Liver (tissue), 9 donors: ENCODE results near the gene INPP4A. TPM values are rescaled to one million over a fixed set of nuclear protein-coding genes. Genes with fewer than 3 reads are reported as not detected.

Experiments used
- DNase-seq: peaks from one replicate; pipeline ENCODE4 v3.0.0-alpha.2; 2017; ENCODE audit warnings: low spot score
- H3K27ac ChIP-seq, 2 donors: one replicate each; pipeline ENCODE4 v1.7.0; 2013; ENCODE audit warnings: inconsistent platforms in 2 of 2, low read length in 2 of 2, control low read depth in 1 of 2, low read depth in 1 of 2, mild to moderate bottlenecking in 1 of 2
- H3K27me3 ChIP-seq, 4 donors: one replicate each; pipeline versions ENCODE4 v1.6.1 to v1.7.0; 2013; ENCODE audit warnings: low read length in 3 of 4, inconsistent platforms in 1 of 4, mild to moderate bottlenecking in 1 of 4, moderate library complexity in 1 of 4; ENCODE audit not compliant: control insufficient read depth in 4 of 4, insufficient read depth in 4 of 4
- H3K36me3 ChIP-seq, 4 donors: one replicate each; pipeline versions ENCODE4 v1.6.1 to v1.7.0; 2013; ENCODE audit warnings: low read length in 3 of 4, mild to moderate bottlenecking in 3 of 4, low read depth in 1 of 4, moderate library complexity in 1 of 4; ENCODE audit not compliant: control insufficient read depth in 4 of 4, insufficient read depth in 3 of 4
- H3K4me1 ChIP-seq, 4 donors: one replicate each; pipeline versions ENCODE4 v1.6.1 to v1.7.0; 2013; ENCODE audit warnings: low read length in 3 of 4, mild to moderate bottlenecking in 3 of 4, moderate library complexity in 1 of 4; ENCODE audit not compliant: control insufficient read depth in 4 of 4, insufficient read depth in 4 of 4
- H3K4me3 ChIP-seq, 3 donors: one replicate each; pipeline versions ENCODE4 v1.6.1 to v1.7.0; 2013; ENCODE audit warnings: low read length in 3 of 3, control low read depth in 1 of 3, low read depth in 1 of 3, mild to moderate bottlenecking in 1 of 3
- H3K9ac ChIP-seq, 2 donors: one replicate each; pipeline ENCODE4 v1.7.0; 2013; ENCODE audit warnings: low read length in 2 of 2, mild to moderate bottlenecking in 2 of 2, moderate library complexity in 2 of 2, control low read depth in 1 of 2, low read depth in 1 of 2
- H3K9me3 ChIP-seq, 4 donors: one replicate each; pipeline versions ENCODE4 v1.6.1 to v1.7.0; 2013; ENCODE audit warnings: low read length in 3 of 4; ENCODE audit not compliant: control insufficient read depth in 4 of 4
- ATF3 ChIP-seq: IDR thresholded peaks from 2 replicates; pipeline ENCODE4 v1.6.1; 2016; ENCODE audit warnings: antibody characterized with exemption
- FOXA2 ChIP-seq: IDR thresholded peaks from 2 replicates; pipeline ENCODE4 v1.6.1; 2016; ENCODE audit warnings: antibody characterized with exemption
- GABPA ChIP-seq, 2 donors: IDR thresholded peaks in 1 of 2; conservative IDR thresholded peaks in 1 of 2; 2 replicates each; pipeline ENCODE4 v1.6.1; 2016; ENCODE audit warnings: antibody characterized with exemption in 2 of 2, mild to moderate bottlenecking in 1 of 2, moderate library complexity in 1 of 2
- HNF4A ChIP-seq, 2 donors: conservative IDR thresholded peaks; 2 replicates each; pipeline ENCODE4 v1.6.1; 2016; ENCODE audit warnings: antibody characterized with exemption in 2 of 2, mild to moderate bottlenecking in 2 of 2
- HNF4G ChIP-seq: IDR thresholded peaks from 2 replicates; pipeline ENCODE4 v1.6.1; 2016; ENCODE audit warnings: antibody characterized with exemption
- JUND ChIP-seq, 2 donors: IDR thresholded peaks; 2 replicates each; pipeline ENCODE4 v1.6.1; 2016; ENCODE audit warnings: antibody characterized with exemption in 2 of 2
- MAX ChIP-seq: IDR thresholded peaks from 2 replicates; pipeline ENCODE4 v1.6.1; 2016; ENCODE audit warnings: antibody characterized with exemption
- NR2F2 ChIP-seq: IDR thresholded peaks from 2 replicates; pipeline ENCODE4 v1.6.1; 2016; ENCODE audit warnings: antibody characterized with exemption
- RAD21 ChIP-seq, 2 donors: IDR thresholded peaks; 2 replicates each; pipeline ENCODE4 v1.6.1; 2016; ENCODE audit warnings: antibody characterized with exemption in 2 of 2, mild to moderate bottlenecking in 2 of 2
- REST ChIP-seq: IDR thresholded peaks from 2 replicates; pipeline ENCODE4 v1.6.1; 2016; ENCODE audit warnings: antibody characterized with exemption, mild to moderate bottlenecking
- RXRA ChIP-seq, 2 donors: IDR thresholded peaks; 2 replicates each; pipeline ENCODE4 v1.6.1; 2017 to 2018; ENCODE audit warnings: antibody characterized with exemption in 2 of 2, mild to moderate bottlenecking in 1 of 2
- SP1 ChIP-seq: IDR thresholded peaks from 2 replicates; pipeline ENCODE4 v1.6.1; 2018; ENCODE audit warnings: antibody characterized with exemption, mild to moderate bottlenecking
- TAF1 ChIP-seq: conservative IDR thresholded peaks from 2 replicates; pipeline ENCODE4 v1.6.1; 2016; ENCODE audit warnings: antibody characterized with exemption, mild to moderate bottlenecking
- YY1 ChIP-seq: IDR thresholded peaks from 2 replicates; pipeline ENCODE4 v1.6.1; 2016; ENCODE audit warnings: antibody characterized with exemption, mild to moderate bottlenecking
- ZBTB33 ChIP-seq: IDR thresholded peaks from 2 replicates; pipeline ENCODE4 v1.6.1; 2016; ENCODE audit warnings: antibody characterized with exemption
- WGBS: extraction: QIAGEN DNeasy Blood & Tissue Kit; methylation state at CpG from one replicate; pipeline ENCODE4 v1.1.7; 2013; 5-methylcytosine and 5-hydroxymethylcytosine counted together
- polyA plus RNA-seq, 2 donors: library from polyadenylated mRNA; stranded (reverse) in 1 of 2; unstranded in 1 of 2; fragments of 200-250 nt in 1 of 2; fragments of >200 nt in 1 of 2; fragmentation: Nextera tagmentation in 1 of 2; extraction: Ambion mirVana in 1 of 2; gene quantifications; one replicate each; pipeline versions ENCODE4 v1.2.1 to v1.2.3, GENCODE V29; 2013 to 2015
- total RNA-seq, 2 donors: library from RNA; depleted of rRNA; stranded (reverse); fragments of >200 nt; gene quantifications; one replicate each; pipeline ENCODE4 v1.2.3, GENCODE V29; 2014
- donor health status: healthy.
- donor health status: healthy.
- donor health status: healthy.
- donor health status: healthy.
- donor health status: healthy.

The INPP4A gene
- total and polyA plus RNA-seq, 4 donors = 2.9 to 14.9 (median 7.2) TPM

GRCh38 chr2:98564541-98565132 lies 120.0 kb downstream of the INPP4A start:
- no peak overlapping the region for H3K4me3 ChIP-seq
- H3K4me1 ChIP-seq = no peaks in the 10 kb centered on the region
- no peaks in the 10 kb centered on the region for H3K9me3 ChIP-seq
- TF ChIP-seq YY1 (no peak), TAF1 (no peak), FOXA2 (no peak), RAD21 (IDR thresholded peaks at IDR 0.05) (no peak), ZBTB33 (no peak), GABPA (IDR thresholded peaks at IDR 0.05 in 1 of 2, conservative IDR thresholded peaks at IDR 0.05 in 1 of 2) (no peak), SP1 (no peak), ATF3 (no peak), NR2F2 (no peak), HNF4A (conservative IDR thresholded peaks at IDR 0.05) (no peak), JUND (IDR thresholded peaks at IDR 0.05) (no peak)
- H3K36me3 ChIP-seq = peaks cover 1 to 29% (median 14%) of the 10 kb centered on the region in 4 donors
- DNase-seq = no peak
- H3K27ac ChIP-seq = no peak overlapping the region
- H3K27me3 ChIP-seq = no peaks in the 10 kb centered on the region
- WGBS = 94% methylated on average over 17 of the region's 17 CpGs
- H3K9ac ChIP-seq = no peak overlapping the region

- Histone ChIP-seq H3K4me3 (no peak overlapping the region), H3K27me3 (no peaks in the 10 kb centered on the region), H3K9ac (no peak overlapping the region), H3K36me3 (peaks cover 4 to 29% (median 12%) of the 10 kb centered on the region in 4 donors), H3K9me3 (no peaks in the 10 kb centered on the region), H3K27ac (no peak overlapping the region), H3K4me1 (no peaks in the 10 kb centered on the region)
- no peak for TF ChIP-seq HNF4G
- peak; percentile 38 to 45 for TF ChIP-seq RXRA (IDR thresholded peaks at IDR 0.05)
- no peak for TF ChIP-seq RAD21 (IDR thresholded peaks at IDR 0.05)
- DNase-seq = no peak
- WGBS = 90% methylated on average over 9 of the region's 9 CpGs
These were observed 120.7 kb downstream of the INPP4A start for GRCh38 chr2:98565286-98565860.

- H3K9ac ChIP-seq = no peak overlapping the region
- no peak for DNase-seq
- no peak overlapping the region for H3K27ac ChIP-seq
- H3K27me3 ChIP-seq = no peaks in the 10 kb centered on the region
- no peak for TF ChIP-seq HNF4G
- no peak for TF ChIP-seq MAX
- TF ChIP-seq RAD21 (IDR thresholded peaks at IDR 0.05) = no peak
- TF ChIP-seq RXRA (IDR thresholded peaks at IDR 0.05) = no peak
- no peak for TF ChIP-seq SP1
- TF ChIP-seq JUND (IDR thresholded peaks at IDR 0.05) = no peak
- TF ChIP-seq REST = no peak
- no peak for TF ChIP-seq FOXA2
- WGBS = 97% methylated on average over 19 of the region's 19 CpGs
- peaks cover 4 to 29% (median 11%) of the 10 kb centered on the region in 4 donors for H3K36me3 ChIP-seq
- no peaks in the 10 kb centered on the region for H3K4me1 ChIP-seq
- H3K4me3 ChIP-seq = no peak overlapping the region
- no peaks in the 10 kb centered on the region for H3K9me3 ChIP-seq
These were observed 121.3 kb downstream of the INPP4A start for GRCh38 chr2:98565941-98566340.
